Measurements from ENCODE around the gene SLMAP. TPM values are rescaled to one million over a fixed set of nuclear protein-coding genes. Genes with fewer than 3 reads are reported as not detected.

Gene SLMAP
- total and polyA plus RNA-seq, 2 of the 13 experiments (the other 11 are each of a cell fraction or from before 2014, with no cell fraction given) = 24.0 to 48.3 TPM

DNA sequence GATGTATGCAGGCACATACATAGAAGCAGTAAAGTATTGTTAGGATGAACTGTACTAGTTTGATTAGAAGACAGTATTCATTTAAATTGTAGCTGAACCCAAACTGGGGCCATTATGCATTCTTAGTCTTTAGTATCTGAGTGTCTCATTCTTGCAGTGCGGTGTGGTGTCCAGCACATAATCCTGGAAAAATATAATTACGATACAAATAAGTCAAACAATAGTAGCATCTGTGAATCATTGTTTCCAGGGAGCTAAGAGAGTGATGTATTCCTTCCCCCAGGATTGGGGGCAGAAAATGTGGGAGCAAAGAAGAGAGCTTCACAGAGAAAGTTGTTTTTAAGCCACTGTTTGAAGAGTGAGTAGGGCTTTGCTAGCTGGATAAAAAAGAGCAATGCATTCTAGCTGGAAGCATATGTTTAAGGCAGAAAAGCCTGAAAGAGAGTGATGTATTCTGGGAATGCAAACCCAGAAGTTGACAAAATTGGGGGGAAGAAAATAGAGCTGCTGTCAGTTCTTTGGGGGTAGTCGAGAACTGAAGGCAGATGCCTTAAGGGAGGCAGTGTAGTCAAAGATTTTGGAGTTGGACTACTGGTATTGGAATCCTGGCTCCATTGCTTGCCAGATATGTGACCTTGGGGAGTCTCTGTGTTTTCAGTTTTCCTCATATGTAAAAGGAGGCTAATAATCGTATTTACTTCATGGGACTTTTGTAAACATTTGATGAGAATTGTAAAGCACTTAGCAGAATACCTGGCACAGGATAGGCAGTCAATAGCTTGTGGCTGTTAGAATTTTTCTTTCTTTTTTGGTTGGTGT, 14.1 kb downstream of the SLMAP start:
- peaks cover 22% of the 10 kb centered on the region for H4K20me1 ChIP-seq (ENCODE audit: insufficient read depth, low read length)
- peaks cover 0 to 9% of the 10 kb centered on the region in 2 experiments; a peak in 3 of 5 replicates for H3K36me3 ChIP-seq (replicated peaks in 1 of 2; ENCODE audit: control insufficient read depth in 1 of 2, insufficient read depth in 2 of 2, low read length in 2 of 2)
- in situ Hi-C loops (cut with HindIII; ENCODE audit: extremely low pct_ligation_motif_present, low pct_unique_long_range_greater_than_20kb) (no loop called here), intact Hi-C loops (cut with micrococcal nuclease; ENCODE audit: unreplicated experiment) (no loop called here)
- no peak for ATAC-seq
- WGBS (ENCODE audit: low lambda C conversion rate) = 85% methylated on average over 4 of the region's 4 CpGs
- no peaks in the 10 kb centered on the region for H3K9me3 ChIP-seq (ENCODE audit: low read length)
- H2AFZ ChIP-seq (ENCODE audit: low read length) = no peak overlapping the region
- BruUV-seq (replicated peaks) = no TSS peak
- H3K27ac ChIP-seq (ENCODE audit: extremely low read length, insufficient read depth, low read length) = peak overlapping the region; percentile 21
- H3K9ac ChIP-seq (ENCODE audit: insufficient read depth, low read depth, low read length) = no peak overlapping the region
- H3K79me2 ChIP-seq (ENCODE audit: insufficient read depth, low read length) = peaks cover 84% of the 10 kb centered on the region
- ChIA-PET CTCF (ENCODE audit: low intra/inter-chr PET ratio, low total read pairs) (no interaction called here), POLR2A (interaction anchor here (3.7 kb wide), 1 partner anchor 14 kb away, joined by 12 read pairs; the partner anchor contains the start of gene SLMAP)
- H3K27me3 ChIP-seq (ENCODE audit: control insufficient read depth in 1 of 2, insufficient read depth in 2 of 2, low read length in 2 of 2) = no peaks in the 10 kb centered on the region
- FAIRE-seq = no peak
- no peak for TF ChIP-seq ZNF501 (CRISPR knock-in tag; IDR thresholded peaks at IDR 0.05)
- TF ChIP-seq FOXK1 (CRISPR knock-in tag; IDR thresholded peaks at IDR 0.05; ENCODE audit: borderline replicate concordance, low read depth) = no peak
- TF ChIP-seq, protein P1, sequence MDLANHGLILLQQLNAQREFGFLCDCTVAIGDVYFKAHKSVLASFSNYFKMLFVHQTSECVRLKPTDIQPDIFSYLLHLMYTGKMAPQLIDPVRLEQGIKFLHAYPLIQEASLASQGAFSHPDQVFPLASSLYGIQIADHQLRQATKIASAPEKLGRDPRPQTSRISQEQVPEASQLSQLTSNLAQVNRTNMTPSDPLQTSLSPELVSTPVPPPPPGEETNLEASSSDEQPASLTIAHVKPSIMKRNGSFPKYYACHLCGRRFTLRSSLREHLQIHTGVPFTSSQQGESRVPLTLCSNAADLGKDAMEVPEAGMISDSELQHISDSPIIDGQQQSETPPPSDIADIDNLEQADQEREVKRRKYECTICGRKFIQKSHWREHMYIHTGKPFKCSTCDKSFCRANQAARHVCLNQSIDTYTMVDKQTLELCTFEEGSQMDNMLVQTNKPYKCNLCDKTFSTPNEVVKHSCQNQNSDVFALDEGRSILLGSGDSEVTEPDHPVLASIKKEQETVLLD (CRISPR knock-in tag; IDR thresholded peaks at IDR 0.05; ENCODE audit: low read depth) = no peak
- no peak for TF ChIP-seq ZSCAN29 (CRISPR knock-in tag; conservative IDR thresholded peaks at IDR 0.05)
- TF ChIP-seq, protein P2, sequence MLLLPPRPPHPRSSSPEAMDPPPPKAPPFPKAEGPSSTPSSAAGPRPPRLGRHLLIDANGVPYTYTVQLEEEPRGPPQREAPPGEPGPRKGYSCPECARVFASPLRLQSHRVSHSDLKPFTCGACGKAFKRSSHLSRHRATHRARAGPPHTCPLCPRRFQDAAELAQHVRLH (CRISPR knock-in tag; IDR thresholded peaks at IDR 0.05; ENCODE audit: borderline replicate concordance, low read depth) = no peak
- TF ChIP-seq, protein P3, sequence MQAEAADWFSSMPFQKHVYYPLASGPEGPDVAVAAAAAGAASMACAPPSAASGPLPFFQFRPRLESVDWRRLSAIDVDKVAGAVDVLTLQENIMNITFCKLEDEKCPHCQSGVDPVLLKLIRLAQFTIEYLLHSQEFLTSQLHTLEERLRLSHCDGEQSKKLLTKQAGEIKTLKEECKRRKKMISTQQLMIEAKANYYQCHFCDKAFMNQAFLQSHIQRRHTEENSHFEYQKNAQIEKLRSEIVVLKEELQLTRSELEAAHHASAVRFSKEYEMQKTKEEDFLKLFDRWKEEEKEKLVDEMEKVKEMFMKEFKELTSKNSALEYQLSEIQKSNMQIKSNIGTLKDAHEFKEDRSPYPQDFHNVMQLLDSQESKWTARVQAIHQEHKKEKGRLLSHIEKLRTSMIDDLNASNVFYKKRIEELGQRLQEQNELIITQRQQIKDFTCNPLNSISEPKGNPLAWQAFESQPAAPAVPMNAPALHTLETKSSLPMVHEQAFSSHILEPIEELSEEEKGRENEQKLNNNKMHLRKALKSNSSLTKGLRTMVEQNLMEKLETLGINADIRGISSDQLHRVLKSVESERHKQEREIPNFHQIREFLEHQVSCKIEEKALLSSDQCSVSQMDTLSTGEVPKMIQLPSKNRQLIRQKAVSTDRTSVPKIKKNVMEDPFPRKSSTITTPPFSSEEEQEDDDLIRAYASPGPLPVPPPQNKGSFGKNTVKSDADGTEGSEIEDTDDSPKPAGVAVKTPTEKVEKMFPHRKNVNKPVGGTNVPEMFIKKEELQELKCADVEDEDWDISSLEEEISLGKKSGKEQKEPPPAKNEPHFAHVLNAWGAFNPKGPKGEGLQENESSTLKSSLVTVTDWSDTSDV (CRISPR knock-in tag; IDR thresholded peaks at IDR 0.05) = no peak
- no peak for TF ChIP-seq MTA1 (CRISPR knock-in tag; IDR thresholded peaks at IDR 0.05; ENCODE audit: borderline replicate concordance)
- no peak for TF ChIP-seq ZNF607 (CRISPR knock-in tag; IDR thresholded peaks at IDR 0.05; ENCODE audit: borderline replicate concordance)
- no peak for TF ChIP-seq ZNF652 (CRISPR knock-in tag; IDR thresholded peaks at IDR 0.05; ENCODE audit: borderline replicate concordance, low read depth)
- TF ChIP-seq, protein P4, sequence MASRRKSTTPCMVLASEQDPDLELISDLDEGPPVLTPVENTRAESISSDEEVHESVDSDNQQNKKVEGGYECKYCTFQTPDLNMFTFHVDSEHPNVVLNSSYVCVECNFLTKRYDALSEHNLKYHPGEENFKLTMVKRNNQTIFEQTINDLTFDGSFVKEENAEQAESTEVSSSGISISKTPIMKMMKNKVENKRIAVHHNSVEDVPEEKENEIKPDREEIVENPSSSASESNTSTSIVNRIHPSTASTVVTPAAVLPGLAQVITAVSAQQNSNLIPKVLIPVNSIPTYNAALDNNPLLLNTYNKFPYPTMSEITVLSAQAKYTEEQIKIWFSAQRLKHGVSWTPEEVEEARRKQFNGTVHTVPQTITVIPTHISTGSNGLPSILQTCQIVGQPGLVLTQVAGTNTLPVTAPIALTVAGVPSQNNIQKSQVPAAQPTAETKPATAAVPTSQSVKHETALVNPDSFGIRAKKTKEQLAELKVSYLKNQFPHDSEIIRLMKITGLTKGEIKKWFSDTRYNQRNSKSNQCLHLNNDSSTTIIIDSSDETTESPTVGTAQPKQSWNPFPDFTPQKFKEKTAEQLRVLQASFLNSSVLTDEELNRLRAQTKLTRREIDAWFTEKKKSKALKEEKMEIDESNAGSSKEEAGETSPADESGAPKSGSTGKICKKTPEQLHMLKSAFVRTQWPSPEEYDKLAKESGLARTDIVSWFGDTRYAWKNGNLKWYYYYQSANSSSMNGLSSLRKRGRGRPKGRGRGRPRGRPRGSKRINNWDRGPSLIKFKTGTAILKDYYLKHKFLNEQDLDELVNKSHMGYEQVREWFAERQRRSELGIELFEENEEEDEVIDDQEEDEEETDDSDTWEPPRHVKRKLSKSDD (CRISPR knock-in tag; IDR thresholded peaks at IDR 0.05; ENCODE audit: low read depth) = no peak
- TF ChIP-seq, protein P5, sequence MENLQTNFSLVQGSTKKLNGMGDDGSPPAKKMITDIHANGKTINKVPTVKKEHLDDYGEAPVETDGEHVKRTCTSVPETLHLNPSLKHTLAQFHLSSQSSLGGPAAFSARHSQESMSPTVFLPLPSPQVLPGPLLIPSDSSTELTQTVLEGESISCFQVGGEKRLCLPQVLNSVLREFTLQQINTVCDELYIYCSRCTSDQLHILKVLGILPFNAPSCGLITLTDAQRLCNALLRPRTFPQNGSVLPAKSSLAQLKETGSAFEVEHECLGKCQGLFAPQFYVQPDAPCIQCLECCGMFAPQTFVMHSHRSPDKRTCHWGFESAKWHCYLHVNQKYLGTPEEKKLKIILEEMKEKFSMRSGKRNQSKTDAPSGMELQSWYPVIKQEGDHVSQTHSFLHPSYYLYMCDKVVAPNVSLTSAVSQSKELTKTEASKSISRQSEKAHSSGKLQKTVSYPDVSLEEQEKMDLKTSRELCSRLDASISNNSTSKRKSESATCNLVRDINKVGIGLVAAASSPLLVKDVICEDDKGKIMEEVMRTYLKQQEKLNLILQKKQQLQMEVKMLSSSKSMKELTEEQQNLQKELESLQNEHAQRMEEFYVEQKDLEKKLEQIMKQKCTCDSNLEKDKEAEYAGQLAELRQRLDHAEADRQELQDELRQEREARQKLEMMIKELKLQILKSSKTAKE (CRISPR knock-in tag; IDR thresholded peaks at IDR 0.05; ENCODE audit: borderline replicate concordance) = no peak
- no peak for TF ChIP-seq ZNF382 (CRISPR knock-in tag; IDR thresholded peaks at IDR 0.05; ENCODE audit: borderline replicate concordance)
- H3K4me1 ChIP-seq (ENCODE audit: insufficient read depth, low read length) = peaks cover 34% of the 10 kb centered on the region
- no peak for DNase-seq (ENCODE audit: low spot score)
- H3K4me2 ChIP-seq (ENCODE audit: low read depth, low read length) = 0 out of 2 replicates have a peak overlapping the region, but pooled peaks have one; percentile 8
- no peak overlapping the region for H3K4me3 ChIP-seq (replicated peaks in 1 of 3; ENCODE audit: insufficient read depth in 1 of 3, low read depth in 2 of 3, low read length in 3 of 3)
